SH-SY5Y (cell line): ENCODE measurements around the gene LGALS16.

Experiments
- GATA2 ChIP-seq: IDR thresholded peaks from 2 replicates; pipeline ENCODE4 v1.6.1; 2011; ENCODE audit warnings: mild to moderate bottlenecking, low read depth, low read length
- GATA3 ChIP-seq: IDR thresholded peaks from 2 replicates; pipeline ENCODE4 v1.6.1; 2011; ENCODE audit warnings: low read depth, mild to moderate bottlenecking, low read length, moderate library complexity

DNA sequence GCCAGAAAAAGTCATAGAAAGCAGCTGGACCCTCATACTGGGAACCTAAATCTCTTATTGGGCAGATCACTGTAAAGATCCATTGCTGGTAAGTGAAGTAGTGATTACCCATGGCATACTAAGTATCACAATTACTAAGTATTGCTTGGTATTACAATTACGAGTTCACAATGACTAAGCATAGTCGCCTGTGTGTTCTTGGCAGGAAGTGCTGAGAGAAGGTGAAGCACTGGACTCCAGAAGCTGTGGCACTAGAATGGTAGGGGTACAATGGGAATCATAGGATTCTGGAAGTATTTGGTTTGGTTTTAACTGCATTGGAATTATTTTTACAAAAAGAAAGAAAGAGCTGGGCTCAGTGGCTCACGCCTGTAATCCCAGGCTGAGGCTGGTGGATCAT is 20.3 kb downstream of the LGALS16 start:
- TF ChIP-seq GATA3 (no peak), GATA2 (no peak)
